ENCODE measurements around the gene FADS2.

The FADS2 gene

DNA sequence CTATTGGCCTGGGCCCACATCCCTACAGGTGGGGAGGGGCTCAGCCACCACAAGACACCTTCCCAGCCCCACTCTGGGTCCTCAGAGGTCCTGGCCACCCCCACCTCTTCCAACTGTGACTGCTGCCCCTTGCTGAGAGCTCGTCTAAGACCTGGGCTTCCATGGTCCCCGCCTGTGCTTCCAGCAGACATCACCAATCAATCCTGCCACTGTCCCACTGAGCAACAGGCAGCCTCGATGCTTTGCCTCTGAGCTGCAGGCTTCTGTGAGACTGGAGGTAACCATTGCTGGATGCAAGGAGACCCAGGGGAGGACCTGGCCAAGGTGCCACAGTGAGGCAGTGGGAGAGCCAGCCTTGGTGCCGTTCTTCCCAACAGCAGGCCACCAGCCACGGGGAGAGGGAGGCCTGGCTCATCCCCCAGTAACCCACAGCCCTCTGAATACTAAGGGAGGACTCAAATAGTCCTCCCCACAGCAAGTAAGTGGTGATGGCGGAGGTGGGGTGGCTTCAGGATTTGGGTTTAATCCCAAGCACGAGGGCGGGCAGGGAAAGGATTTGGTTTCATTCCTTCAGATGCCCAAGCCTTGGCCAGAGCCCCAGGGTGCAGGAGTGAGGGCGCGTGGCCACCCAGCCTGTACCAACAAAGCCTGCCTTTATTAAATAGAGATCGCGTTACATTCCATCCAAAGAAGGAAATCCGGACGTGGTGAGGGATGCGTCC is 68.7 kb downstream of the FADS2 start:
- Histone ChIP-seq H3K4me1 (ENCODE audit: control insufficient read depth, insufficient read depth, low read length) (no peaks in the 10 kb centered on the region), H3K27me3 (ENCODE audit: control insufficient read depth, insufficient read depth, low read length) (no peaks in the 10 kb centered on the region), H3K4me3 (ENCODE audit: low read length) (no peak overlapping the region), H3K9me3 (replicated peaks; ENCODE audit: low read length) (no peaks in the 10 kb centered on the region), H3K36me3 (ENCODE audit: insufficient read depth, low read length) (no peaks in the 10 kb centered on the region), H3K9ac (ENCODE audit: low read depth, low read length) (no peak overlapping the region), H3K4me2 (ENCODE audit: low read length) (no peak overlapping the region)

GRCh38 chr11:61897387-61898246 is 69.5 kb downstream of the FADS2 start:
- Histone ChIP-seq H3K27me3 (ENCODE audit: control insufficient read depth, insufficient read depth, low read length) (no peaks in the 10 kb centered on the region), H3K4me2 (ENCODE audit: low read length) (no peak overlapping the region), H3K36me3 (ENCODE audit: insufficient read depth, low read length) (no peaks in the 10 kb centered on the region), H3K4me1 (ENCODE audit: control insufficient read depth, insufficient read depth, low read length) (no peaks in the 10 kb centered on the region), H3K4me3 (ENCODE audit: low read length) (no peak overlapping the region), H3K9me3 (replicated peaks; ENCODE audit: low read length) (no peaks in the 10 kb centered on the region), H3K9ac (ENCODE audit: low read depth, low read length) (no peak overlapping the region)

DNA sequence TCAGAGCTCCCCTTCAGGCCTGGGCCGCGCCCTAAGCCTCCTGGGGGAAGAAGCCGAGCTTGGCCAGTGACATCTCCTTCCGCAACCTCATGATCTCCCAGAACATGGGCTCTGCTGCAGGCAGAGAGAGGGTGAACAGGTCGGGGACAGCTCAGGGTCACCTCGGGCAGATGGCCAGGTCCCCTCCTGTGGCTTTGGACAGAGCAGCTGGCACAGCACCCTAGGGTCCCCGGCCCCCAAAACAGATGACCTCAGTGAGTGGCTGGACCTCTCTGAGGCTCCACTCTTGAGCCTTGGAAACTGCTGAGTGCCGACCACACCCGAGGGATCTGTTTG is 70.1 kb downstream of the FADS2 start:
- no peak overlapping the region for H3K4me3 ChIP-seq (ENCODE audit: low read length)
- H3K27me3 ChIP-seq (ENCODE audit: control insufficient read depth, insufficient read depth, low read length), result no peaks in the 10 kb centered on the region
- no peaks in the 10 kb centered on the region for H3K9me3 ChIP-seq (replicated peaks; ENCODE audit: low read length)
- no peak overlapping the region for H3K4me2 ChIP-seq (ENCODE audit: low read length)
- H3K9ac ChIP-seq (ENCODE audit: low read depth, low read length), result no peak overlapping the region
- H3K4me1 ChIP-seq (ENCODE audit: control insufficient read depth, insufficient read depth, low read length), result no peaks in the 10 kb centered on the region
- no peaks in the 10 kb centered on the region for H3K36me3 ChIP-seq (ENCODE audit: insufficient read depth, low read length)

DNA sequence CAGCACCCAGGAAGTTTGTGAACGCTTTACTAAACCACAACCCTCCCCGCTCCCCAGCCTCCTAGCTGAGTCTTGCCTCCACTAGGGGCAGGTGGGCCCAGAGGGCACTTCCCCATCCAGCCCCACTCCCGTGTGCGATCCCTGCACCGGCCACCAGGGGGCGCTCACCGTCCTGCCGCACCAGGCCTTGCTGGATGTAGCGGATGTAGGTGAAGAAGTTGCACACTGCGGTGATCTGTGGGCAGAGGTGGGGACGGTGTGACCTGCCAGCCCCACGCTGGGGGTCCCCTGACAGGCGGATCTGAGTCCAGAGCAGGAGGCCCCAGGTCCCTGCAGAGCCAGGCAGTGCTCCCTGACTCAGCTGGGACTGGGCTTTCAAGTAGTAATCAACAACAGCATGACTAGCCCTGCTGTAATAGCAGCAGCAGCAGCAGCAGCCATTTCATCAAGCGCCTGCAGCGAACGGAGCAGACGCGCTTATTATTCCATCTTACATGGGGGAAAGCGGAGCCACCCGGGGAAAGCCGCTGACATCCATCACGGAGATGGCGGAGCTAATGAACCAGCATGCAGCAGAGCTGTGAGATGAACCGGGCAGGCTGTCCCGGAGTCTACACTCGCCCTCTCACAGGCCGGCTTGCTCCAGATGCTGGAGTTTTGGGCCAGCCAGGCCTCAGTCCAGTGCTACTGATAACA is 71.2 kb downstream of the FADS2 start:
- H3K36me3 ChIP-seq (ENCODE audit: insufficient read depth, low read length), result no peaks in the 10 kb centered on the region
- no peak overlapping the region for H3K9ac ChIP-seq (ENCODE audit: low read depth, low read length)
- no peaks in the 10 kb centered on the region for H3K4me1 ChIP-seq (ENCODE audit: control insufficient read depth, insufficient read depth, low read length)
- no peak overlapping the region for H3K4me3 ChIP-seq (ENCODE audit: low read length)
- H3K4me2 ChIP-seq (ENCODE audit: low read length), result no peak overlapping the region
- no peaks in the 10 kb centered on the region for H3K9me3 ChIP-seq (replicated peaks; ENCODE audit: low read length)
- H3K27me3 ChIP-seq (ENCODE audit: control insufficient read depth, insufficient read depth, low read length), result no peaks in the 10 kb centered on the region

DNA sequence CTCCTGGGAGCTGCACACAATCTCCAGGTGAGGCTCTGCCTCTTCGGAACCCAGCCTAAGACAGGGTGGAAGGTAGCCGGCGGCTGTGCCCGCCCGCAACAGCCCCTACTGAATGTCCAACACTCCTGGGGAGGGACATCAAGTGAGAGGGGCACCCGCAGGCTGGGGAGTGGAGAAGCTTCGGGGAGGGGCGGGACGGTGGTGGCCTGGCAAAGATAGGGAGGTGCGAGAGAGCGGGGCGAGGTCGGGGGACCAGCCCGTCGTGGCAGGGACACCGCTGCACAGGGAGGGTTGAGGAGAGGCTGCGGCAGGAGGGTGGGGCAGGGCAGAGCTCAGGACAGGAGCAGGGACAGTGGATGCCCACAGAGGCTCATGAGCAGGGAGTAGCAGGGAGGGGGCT is 72.2 kb downstream of the FADS2 start:
- no peak overlapping the region for H3K4me2 ChIP-seq (ENCODE audit: low read length)
- no peak overlapping the region for H3K4me3 ChIP-seq (ENCODE audit: low read length)
- H3K4me1 ChIP-seq (ENCODE audit: control insufficient read depth, insufficient read depth, low read length), result no peaks in the 10 kb centered on the region
- no peak overlapping the region for H3K9ac ChIP-seq (ENCODE audit: low read depth, low read length)
- H3K36me3 ChIP-seq (ENCODE audit: insufficient read depth, low read length), result no peaks in the 10 kb centered on the region
- no peaks in the 10 kb centered on the region for H3K27me3 ChIP-seq (ENCODE audit: control insufficient read depth, insufficient read depth, low read length)
- H3K9me3 ChIP-seq (replicated peaks; ENCODE audit: low read length), result no peaks in the 10 kb centered on the region

- no peaks in the 10 kb centered on the region for H3K27me3 ChIP-seq (ENCODE audit: control insufficient read depth, insufficient read depth, low read length)
- no peak overlapping the region for H3K9ac ChIP-seq (ENCODE audit: low read depth, low read length)
- no peaks in the 10 kb centered on the region for H3K9me3 ChIP-seq (replicated peaks; ENCODE audit: low read length)
- no peak overlapping the region for H3K4me2 ChIP-seq (ENCODE audit: low read length)
- H3K4me3 ChIP-seq (ENCODE audit: low read length), result no peak overlapping the region
- no peaks in the 10 kb centered on the region for H3K4me1 ChIP-seq (ENCODE audit: control insufficient read depth, insufficient read depth, low read length)
- no peaks in the 10 kb centered on the region for H3K36me3 ChIP-seq (ENCODE audit: insufficient read depth, low read length)
Measured at GRCh38 chr11:61901397-61901796, 73.3 kb downstream of the FADS2 start.

DNA sequence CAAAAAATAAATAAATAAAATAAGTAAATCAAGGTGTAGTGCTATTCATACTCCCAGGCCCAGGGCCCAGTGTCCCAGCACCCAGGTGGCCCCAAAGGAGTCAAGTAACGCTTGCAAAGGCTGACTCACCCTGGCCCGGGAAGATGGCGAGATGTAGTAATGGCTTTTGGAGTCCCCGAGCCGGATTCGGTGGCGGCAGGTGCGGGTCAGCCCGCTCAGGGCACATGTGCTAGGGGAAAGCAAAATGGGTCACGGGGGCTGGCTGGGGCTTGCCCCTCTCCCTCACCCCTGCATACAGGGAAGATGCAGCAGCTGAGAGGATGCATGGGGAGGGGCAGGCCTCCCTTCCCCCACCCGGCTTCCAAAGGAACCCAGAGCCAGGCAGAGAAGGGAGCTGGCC is 74.2 kb downstream of the FADS2 start:
- Histone ChIP-seq H3K27me3 (ENCODE audit: control insufficient read depth, insufficient read depth, low read length) (no peaks in the 10 kb centered on the region), H3K36me3 (ENCODE audit: insufficient read depth, low read length) (no peaks in the 10 kb centered on the region), H3K4me1 (ENCODE audit: control insufficient read depth, insufficient read depth, low read length) (no peaks in the 10 kb centered on the region), H3K9me3 (replicated peaks; ENCODE audit: low read length) (no peaks in the 10 kb centered on the region), H3K4me3 (ENCODE audit: low read length) (no peak overlapping the region), H3K9ac (ENCODE audit: low read depth, low read length) (no peak overlapping the region), H3K4me2 (ENCODE audit: low read length) (no peak overlapping the region)

GRCh38 chr11:61903845-61904244 is 75.7 kb downstream of the FADS2 start:
- Histone ChIP-seq H3K9ac (ENCODE audit: low read depth, low read length) (no peak overlapping the region), H3K9me3 (replicated peaks; ENCODE audit: low read length) (no peaks in the 10 kb centered on the region), H3K4me3 (ENCODE audit: low read length) (no peak overlapping the region), H3K4me1 (ENCODE audit: control insufficient read depth, insufficient read depth, low read length) (no peaks in the 10 kb centered on the region), H3K36me3 (ENCODE audit: insufficient read depth, low read length) (no peaks in the 10 kb centered on the region), H3K27me3 (ENCODE audit: control insufficient read depth, insufficient read depth, low read length) (no peaks in the 10 kb centered on the region), H3K4me2 (ENCODE audit: low read length) (no peak overlapping the region)

GRCh38 chr11:61904539-61905048 is 76.5 kb downstream of the FADS2 start:
- Histone ChIP-seq H3K4me3 (ENCODE audit: low read length) (no peak overlapping the region), H3K36me3 (ENCODE audit: insufficient read depth, low read length) (no peaks in the 10 kb centered on the region), H3K27me3 (ENCODE audit: control insufficient read depth, insufficient read depth, low read length) (no peaks in the 10 kb centered on the region), H3K4me2 (ENCODE audit: low read length) (no peak overlapping the region), H3K9ac (ENCODE audit: low read depth, low read length) (no peak overlapping the region), H3K4me1 (ENCODE audit: control insufficient read depth, insufficient read depth, low read length) (no peaks in the 10 kb centered on the region), H3K9me3 (replicated peaks; ENCODE audit: low read length) (no peaks in the 10 kb centered on the region)

GRCh38 chr11:61905067-61905696 is 77.1 kb downstream of the FADS2 start:
- Histone ChIP-seq H3K36me3 (ENCODE audit: insufficient read depth, low read length) (no peaks in the 10 kb centered on the region), H3K27me3 (ENCODE audit: control insufficient read depth, insufficient read depth, low read length) (no peaks in the 10 kb centered on the region), H3K4me1 (ENCODE audit: control insufficient read depth, insufficient read depth, low read length) (no peaks in the 10 kb centered on the region), H3K4me3 (ENCODE audit: low read length) (no peak overlapping the region), H3K9me3 (replicated peaks; ENCODE audit: low read length) (no peaks in the 10 kb centered on the region), H3K4me2 (ENCODE audit: low read length) (no peak overlapping the region), H3K9ac (ENCODE audit: low read depth, low read length) (no peak overlapping the region)

- no peak overlapping the region for H3K9ac ChIP-seq (ENCODE audit: low read depth, low read length)
- H3K4me3 ChIP-seq (ENCODE audit: low read length), result no peak overlapping the region
- no peaks in the 10 kb centered on the region for H3K4me1 ChIP-seq (ENCODE audit: control insufficient read depth, insufficient read depth, low read length)
- no peaks in the 10 kb centered on the region for H3K9me3 ChIP-seq (replicated peaks; ENCODE audit: low read length)
- H3K36me3 ChIP-seq (ENCODE audit: insufficient read depth, low read length), result no peaks in the 10 kb centered on the region
- no peaks in the 10 kb centered on the region for H3K27me3 ChIP-seq (ENCODE audit: control insufficient read depth, insufficient read depth, low read length)
- no peak overlapping the region for H3K4me2 ChIP-seq (ENCODE audit: low read length)
Measured at GRCh38 chr11:61905801-61906521, 77.9 kb downstream of the FADS2 start.
